ENCODE results near the gene DEDD. TPM values are rescaled to one million over a fixed set of nuclear protein-coding genes. Genes with fewer than 3 reads are reported as not detected.
A peak's percentile ranks its signal among the peaks of the same experiment; 100 is the strongest.

Gene DEDD
- polyA plus RNA-seq, 1 experiment = 34.9 TPM

DNA sequence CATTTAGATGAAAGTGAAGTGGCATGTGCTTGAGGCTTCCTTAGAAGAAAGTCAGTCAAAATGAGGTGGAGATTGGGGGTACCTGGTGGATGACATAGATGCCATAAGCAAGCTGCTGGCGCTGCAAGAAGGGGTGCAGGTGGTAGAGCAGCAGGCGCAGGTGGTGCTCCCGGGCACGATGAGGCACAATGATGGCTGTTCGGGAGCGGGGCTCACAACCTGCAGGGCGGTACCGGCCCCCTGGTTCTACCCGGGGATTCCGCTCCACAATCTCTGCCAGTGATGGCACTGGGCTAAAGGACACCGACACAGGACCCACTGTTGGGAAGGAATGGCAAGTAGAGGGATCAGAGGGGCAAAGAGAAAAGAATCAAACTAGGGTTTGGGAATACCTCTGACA, 42.4 kb upstream of the DEDD start:
- no peaks in the 10 kb centered on the region for H3K9me3 ChIP-seq (ENCODE audit: control insufficient read depth, insufficient read depth, low read length)
- CTCF ChIA-PET = no interaction called here
- H3K4me3 ChIP-seq (ENCODE audit: low read depth, low read length) = no peak overlapping the region
- TF ChIP-seq, protein P1, sequence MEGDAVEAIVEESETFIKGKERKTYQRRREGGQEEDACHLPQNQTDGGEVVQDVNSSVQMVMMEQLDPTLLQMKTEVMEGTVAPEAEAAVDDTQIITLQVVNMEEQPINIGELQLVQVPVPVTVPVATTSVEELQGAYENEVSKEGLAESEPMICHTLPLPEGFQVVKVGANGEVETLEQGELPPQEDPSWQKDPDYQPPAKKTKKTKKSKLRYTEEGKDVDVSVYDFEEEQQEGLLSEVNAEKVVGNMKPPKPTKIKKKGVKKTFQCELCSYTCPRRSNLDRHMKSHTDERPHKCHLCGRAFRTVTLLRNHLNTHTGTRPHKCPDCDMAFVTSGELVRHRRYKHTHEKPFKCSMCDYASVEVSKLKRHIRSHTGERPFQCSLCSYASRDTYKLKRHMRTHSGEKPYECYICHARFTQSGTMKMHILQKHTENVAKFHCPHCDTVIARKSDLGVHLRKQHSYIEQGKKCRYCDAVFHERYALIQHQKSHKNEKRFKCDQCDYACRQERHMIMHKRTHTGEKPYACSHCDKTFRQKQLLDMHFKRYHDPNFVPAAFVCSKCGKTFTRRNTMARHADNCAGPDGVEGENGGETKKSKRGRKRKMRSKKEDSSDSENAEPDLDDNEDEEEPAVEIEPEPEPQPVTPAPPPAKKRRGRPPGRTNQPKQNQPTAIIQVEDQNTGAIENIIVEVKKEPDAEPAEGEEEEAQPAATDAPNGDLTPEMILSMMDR (IDR thresholded peaks at IDR 0.05; ENCODE audit: low read depth, low read length) = no peak
- no peaks in the 10 kb centered on the region for H3K27me3 ChIP-seq (ENCODE audit: control insufficient read depth, insufficient read depth, low read length)
- H3K27ac ChIP-seq (ENCODE audit: low read depth, low read length) = no peak overlapping the region
- POLR2A ChIA-PET = no interaction called here
- DNase-seq (ENCODE audit: low read depth, low spot score) = no peak

DNA sequence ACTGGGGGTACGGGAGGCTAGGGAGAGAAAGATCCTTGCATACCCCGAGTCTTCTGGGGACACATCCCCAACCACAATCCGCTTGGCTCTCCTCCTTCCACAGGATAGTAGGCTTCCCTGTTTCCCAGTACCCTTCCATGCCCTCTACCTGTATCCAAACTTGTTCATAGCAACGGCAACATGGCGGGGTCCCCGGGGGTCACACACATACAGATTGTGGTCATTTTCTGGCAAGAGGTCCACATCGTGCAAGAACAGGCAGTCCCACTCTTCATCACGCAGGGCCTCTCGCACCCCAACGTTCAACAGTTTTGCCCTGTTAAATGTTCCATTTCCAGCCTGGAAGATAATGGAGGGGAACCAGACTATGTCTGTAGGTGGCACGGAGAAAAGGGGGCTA, 41.2 kb upstream of the DEDD start:
- Histone ChIP-seq H3K27ac (ENCODE audit: low read depth, low read length) (peak overlapping the region; percentile 87), H3K9me3 (ENCODE audit: control insufficient read depth, insufficient read depth, low read length) (no peaks in the 10 kb centered on the region), H3K27me3 (ENCODE audit: control insufficient read depth, insufficient read depth, low read length) (no peaks in the 10 kb centered on the region), H3K4me3 (ENCODE audit: low read depth, low read length) (no peak overlapping the region)
- CTCF ChIA-PET = interaction anchor here (0.7 kb wide), 1 partner anchor 18 kb away, joined by 3 read pairs; no protein-coding TSS in a partner anchor
- POLR2A ChIA-PET = interaction anchor here (0.6 kb wide), 1 partner anchor 30 kb away, joined by 4 read pairs; no protein-coding TSS in a partner anchor
- no peak for DNase-seq (ENCODE audit: low read depth, low spot score)
- TF ChIP-seq, protein P1 (IDR thresholded peaks at IDR 0.05; ENCODE audit: low read depth, low read length) = no peak

DNA sequence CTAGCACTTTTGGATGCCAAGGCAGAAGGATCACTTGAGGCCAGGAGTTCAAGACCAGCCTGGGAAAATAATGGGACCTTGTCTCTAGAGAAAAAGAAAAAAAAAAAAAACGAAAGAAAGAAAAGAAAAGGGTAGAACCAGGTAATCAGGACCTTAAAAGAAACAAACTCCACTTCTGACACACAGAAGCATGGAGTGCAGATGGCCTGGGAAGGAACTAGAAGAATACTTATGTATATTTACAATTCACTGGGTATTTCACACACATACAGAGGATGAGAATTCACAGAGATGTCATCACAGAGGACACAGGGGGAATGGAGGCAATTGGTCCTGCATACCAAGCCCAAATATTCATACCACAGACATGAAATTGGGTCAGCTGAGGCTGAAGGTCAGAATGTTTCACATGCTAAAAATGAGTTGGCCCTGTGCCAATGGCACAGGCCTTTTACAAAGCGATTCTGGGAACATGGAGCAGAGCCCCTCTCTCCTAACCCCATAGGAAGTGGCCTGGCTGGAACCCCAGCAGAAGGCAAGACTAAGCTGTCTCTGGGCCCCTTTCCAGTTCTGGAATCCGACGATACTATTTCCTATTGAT, 40.4 kb upstream of the DEDD start:
- POLR2A ChIA-PET = interaction anchor here (0.6 kb wide), 1 partner anchor 11 kb away, joined by 3 read pairs; no protein-coding TSS in a partner anchor
- CTCF ChIA-PET = no interaction called here

DNA sequence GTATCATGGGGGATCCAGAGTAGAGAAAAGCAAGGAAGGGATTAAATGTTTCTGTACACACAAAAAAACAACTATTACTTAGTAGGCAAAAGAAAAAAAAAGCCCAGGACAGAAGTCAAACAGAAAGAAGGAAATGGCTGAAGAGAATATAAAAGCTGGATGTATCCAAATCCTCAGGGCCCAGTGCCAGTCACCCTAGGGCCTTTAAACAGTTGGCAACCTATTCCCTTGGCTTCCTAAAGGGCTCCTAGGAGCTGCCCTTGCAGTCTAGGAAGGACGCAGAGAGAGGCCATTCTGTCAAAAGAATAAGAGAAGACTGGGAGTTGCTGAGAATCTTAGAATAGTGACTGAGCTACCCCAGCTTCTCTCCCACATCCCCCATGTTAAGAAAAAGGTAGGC, 39.9 kb upstream of the DEDD start:
- CTCF ChIA-PET = no interaction called here
- DNase-seq (ENCODE audit: low read depth, low spot score) = no peak
- no peaks in the 10 kb centered on the region for H3K9me3 ChIP-seq (ENCODE audit: control insufficient read depth, insufficient read depth, low read length)
- no peaks in the 10 kb centered on the region for H3K27me3 ChIP-seq (ENCODE audit: control insufficient read depth, insufficient read depth, low read length)
- no peak overlapping the region for H3K4me3 ChIP-seq (ENCODE audit: low read depth, low read length)
- POLR2A ChIA-PET = interaction anchor here (0.6 kb wide), 1 partner anchor 11 kb away, joined by 3 read pairs; no protein-coding TSS in a partner anchor
- peak overlapping the region; percentile 87 for H3K27ac ChIP-seq (ENCODE audit: low read depth, low read length)
- TF ChIP-seq, protein P1 (IDR thresholded peaks at IDR 0.05; ENCODE audit: low read depth, low read length) = no peak

More for the DNA sequence above, 40.4 kb upstream of the DEDD start:
- peak overlapping the region; percentile 87 for H3K27ac ChIP-seq (ENCODE audit: low read depth, low read length)
- DNase-seq (ENCODE audit: low read depth, low spot score) = peak; percentile 81
- TF ChIP-seq, protein P1 (IDR thresholded peaks at IDR 0.05; ENCODE audit: low read depth, low read length) = no peak
- no peaks in the 10 kb centered on the region for H3K9me3 ChIP-seq (ENCODE audit: control insufficient read depth, insufficient read depth, low read length)
- no peaks in the 10 kb centered on the region for H3K27me3 ChIP-seq (ENCODE audit: control insufficient read depth, insufficient read depth, low read length)
- no peak overlapping the region for H3K4me3 ChIP-seq (ENCODE audit: low read depth, low read length)

DNA sequence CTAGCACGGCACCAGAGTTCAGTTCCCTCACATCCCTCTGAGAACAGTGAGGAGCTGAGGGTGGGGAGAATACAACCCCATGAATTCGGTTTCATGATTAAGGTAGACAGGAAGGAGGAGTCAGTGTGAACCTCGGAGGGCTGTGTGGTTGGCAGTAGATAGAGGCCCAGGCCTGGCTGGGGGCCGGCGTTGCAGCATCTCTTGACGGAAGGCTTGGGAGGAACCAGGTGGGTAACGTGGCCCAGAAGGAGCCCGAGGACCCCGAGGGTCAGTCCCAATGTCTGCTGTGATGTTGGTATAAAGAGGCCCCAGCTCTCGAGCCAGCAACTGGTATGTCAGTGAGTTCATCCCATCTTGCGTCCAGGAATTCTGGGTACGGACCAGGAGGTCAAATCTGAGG, 39.2 kb upstream of the DEDD start:
- TF ChIP-seq, protein P1 (IDR thresholded peaks at IDR 0.05; ENCODE audit: low read depth, low read length) = no peak
- POLR2A ChIA-PET = no interaction called here
- Histone ChIP-seq H3K9me3 (ENCODE audit: control insufficient read depth, insufficient read depth, low read length) (no peaks in the 10 kb centered on the region; the same call in 1 of the 2 replicates), H3K27me3 (ENCODE audit: control insufficient read depth, insufficient read depth, low read length) (no peaks in the 10 kb centered on the region), H3K27ac (ENCODE audit: low read depth, low read length) (no peak overlapping the region), H3K4me3 (ENCODE audit: low read depth, low read length) (no peak overlapping the region)
- CTCF ChIA-PET = interaction anchor here (1.1 to 2.8 kb wide), 3 partner anchors 10 to 210 kb away, joined by 4 to 7 read pairs (median 6); no protein-coding TSS in a partner anchor
- DNase-seq (ENCODE audit: low read depth, low spot score) = no peak

All from AG04450 (cell line).